HCT116 (cell line): Measurements from ENCODE around the gene PDHB. TPM values are rescaled to one million over a fixed set of nuclear protein-coding genes. Genes with fewer than 3 reads are reported as not detected.

Experiments used
- ATAC-seq: fragments of 200-7000 bp; cut with Tn5 transposase; 2 replicates; pipeline ENCODE4 v1.9.1; 2020; ENCODE audit warnings: mild to moderate bottlenecking, moderate library complexity
- BruUV-seq: library from RNA; stranded (reverse); fragments of 400-500 nt; replicated peaks from 2 replicates; lab custom pipeline; 2021; lab: Mats Ljungman, UMichigan
- CTCF ChIA-PET: fragments of 300-600 bp; sonication (Branson Sonifier 250); formaldehyde crosslinking; loops from one replicate; lab custom pipeline; 2021; ENCODE audit warnings: antibody characterized with exemption; lab: Charles Lee
- POLR2A ChIA-PET: fragments of 300-600, 350-600 bp; sonication (Branson Sonifier 250); formaldehyde crosslinking; loops from one replicate; lab custom pipeline; 2021; ENCODE audit warnings: antibody characterized with exemption; lab: Charles Lee
- RAD21 ChIA-PET, 2 experiments: fragments of 300-600 bp; sonication (Branson Sonifier 250); formaldehyde crosslinking; loops; one replicate each; lab custom pipeline; 2023; ENCODE audit warnings: low total read pairs in 2 of 2; ENCODE audit not compliant: uncharacterized antibody in 2 of 2, unreplicated experiment in 2 of 2, low non-redundant PET in 1 of 2; lab: Charles Lee
- DNase-seq: peaks from one replicate; pipeline ENCODE4 v3.0.0-alpha.2; 2010; ENCODE audit warnings: low read depth, low spot score
- H2AFZ ChIP-seq: fragments of 200-600 bp; shearing (Covaris generic), sonication (generic); 2 replicates; pipeline ENCODE4 v1.6.1; 2017; ENCODE audit warnings: low read depth, mixed run types, mixed read lengths, antibody characterized with exemption, low read length; ENCODE audit not compliant: poor library complexity, severe bottlenecking
- H3K27ac ChIP-seq: 2 replicates; pipeline ENCODE4 v1.5.1; 2012; ENCODE audit warnings: low read depth, low read length
- H3K27me3 ChIP-seq: fragments of 200-600 bp; sonication (generic); 2 replicates; pipeline ENCODE4 v1.6.1; 2016; ENCODE audit warnings: mixed run types, low read length, mixed read lengths; ENCODE audit not compliant: insufficient read depth
- H3K36me3 ChIP-seq, 2 experiments: fragments of 200-500 bp in 1 of 2; fragments of 200-600 bp in 1 of 2; sonication (Bioruptor generic) in 1 of 2; sonication (generic) in 1 of 2; 2 replicates each; pipeline versions ENCODE4 v1.5.1 to v1.6.1; 2014 to 2016; ENCODE audit warnings: low read length in 2 of 2, inconsistent platforms in 1 of 2, mixed read lengths in 1 of 2, mixed run types in 1 of 2; ENCODE audit not compliant: insufficient read depth in 2 of 2, control insufficient read depth in 1 of 2
- H3K4me1 ChIP-seq, 2 experiments: fragments of 200-600 bp in 1 of 2; sonication (generic) in 1 of 2; 2 replicates each; pipeline versions ENCODE4 v1.5.1 to v1.6.1; 2012 to 2017; ENCODE audit warnings: low read length in 2 of 2, inconsistent platforms in 1 of 2, mild to moderate bottlenecking in 1 of 2, mixed read lengths in 1 of 2, mixed run types in 1 of 2, moderate library complexity in 1 of 2; ENCODE audit not compliant: insufficient read depth in 2 of 2, control insufficient read depth in 1 of 2
- H3K4me2 ChIP-seq: fragments of 200-600 bp; sonication (generic); 2 replicates; pipeline ENCODE4 v1.6.1; 2017; ENCODE audit warnings: mixed run types, low read length, mixed read lengths
- H3K4me3 ChIP-seq, 2 experiments: fragments of 200-600 bp in 1 of 2; sonication (generic) in 1 of 2; replicated peaks in 1 of 2; 2 replicates each; pipeline ENCODE4 v1.5.1; 2011 to 2016; ENCODE audit warnings: low read length in 2 of 2, control low read depth in 1 of 2, low read depth in 1 of 2, mild to moderate bottlenecking in 1 of 2, mixed read lengths in 1 of 2, mixed run types in 1 of 2
- H3K79me2 ChIP-seq: fragments of 200-600 bp; sonication (generic); 2 replicates; pipeline ENCODE4 v1.6.1; 2017; ENCODE audit warnings: mild to moderate bottlenecking, mixed run types, low read length, moderate library complexity, mixed read lengths; ENCODE audit not compliant: insufficient read depth
- H3K9ac ChIP-seq: fragments of 200-600 bp; sonication (generic); 2 replicates; pipeline ENCODE4 v1.6.1; 2016; ENCODE audit warnings: low read length, mixed read lengths
- H3K9me2 ChIP-seq: fragments of 200-600 bp; sonication (generic), shearing (Covaris generic); 2 replicates; pipeline ENCODE4 v1.6.1; 2017; ENCODE audit warnings: mixed run types, mild to moderate bottlenecking, moderate library complexity; ENCODE audit not compliant: insufficient read depth
- H3K9me3 ChIP-seq, 2 experiments: fragments of 200-500 bp in 1 of 2; fragments of 200-600 bp in 1 of 2; sonication (Bioruptor generic) in 1 of 2; sonication (generic) in 1 of 2; 2 replicates each; pipeline ENCODE4 v1.6.1; 2014 to 2017; ENCODE audit warnings: low read length in 2 of 2, mixed read lengths in 2 of 2, inconsistent platforms in 1 of 2, low read depth in 1 of 2, mild to moderate bottlenecking in 1 of 2, mixed run types in 1 of 2, moderate library complexity in 1 of 2; ENCODE audit not compliant: control insufficient read depth in 1 of 2, insufficient read depth in 1 of 2
- H4K20me1 ChIP-seq: fragments of 200-600 bp; sonication (generic), shearing (Covaris generic); 2 replicates; pipeline ENCODE4 v1.6.1; 2017; ENCODE audit warnings: mixed run types, mild to moderate bottlenecking, moderate library complexity; ENCODE audit not compliant: insufficient read depth
- CBX3 ChIP-seq: IDR thresholded peaks from 2 replicates; pipeline ENCODE4 v1.6.1; 2012; ENCODE audit warnings: low read depth
- CEBPB ChIP-seq: IDR thresholded peaks from 2 replicates; pipeline ENCODE4 v1.6.1; 2012; ENCODE audit warnings: low read depth
- EGR1 ChIP-seq: IDR thresholded peaks from 2 replicates; pipeline ENCODE4 v1.6.1; 2012; ENCODE audit warnings: low read depth
- ELF1 ChIP-seq: IDR thresholded peaks from 2 replicates; pipeline ENCODE4 v1.6.1; 2012; ENCODE audit warnings: low read depth, borderline replicate concordance
- EZH2phosphoT487 ChIP-seq: fragments of 200-600 bp; IDR thresholded peaks from 2 replicates; pipeline ENCODE4 v1.6.1; 2018; ENCODE audit warnings: antibody characterized with exemption, borderline replicate concordance
- JUND ChIP-seq: IDR thresholded peaks from 2 replicates; pipeline ENCODE4 v1.6.1; 2012
- POLR2A ChIP-seq: IDR thresholded peaks from 2 replicates; pipeline ENCODE4 v1.7.0; 2011; ENCODE audit warnings: borderline replicate concordance; ENCODE audit not compliant: insufficient read depth, insufficient read length; ENCODE audit errors: extremely low read depth
- POLR2AphosphoS5 ChIP-seq: IDR thresholded peaks from 2 replicates; pipeline ENCODE4 v1.6.1; 2011; ENCODE audit warnings: mild to moderate bottlenecking, low read depth, low read length, moderate library complexity
- SIN3A ChIP-seq: IDR thresholded peaks from 2 replicates; pipeline ENCODE4 v1.6.1; 2012; ENCODE audit warnings: low read depth
- SP1 ChIP-seq: IDR thresholded peaks from 2 replicates; pipeline ENCODE4 v1.6.1; 2012; ENCODE audit warnings: low read depth
- YY1 ChIP-seq: IDR thresholded peaks from 2 replicates; pipeline ENCODE4 v1.6.1; 2011; ENCODE audit warnings: low read length, low read depth, moderate library complexity, mild to moderate bottlenecking; ENCODE audit not compliant: insufficient replicate concordance; ENCODE audit errors: extremely low read depth
- ZBTB33 ChIP-seq: IDR thresholded peaks from 2 replicates; pipeline ENCODE4 v1.6.1; 2011; ENCODE audit warnings: mild to moderate bottlenecking, low read length, moderate library complexity; ENCODE audit not compliant: insufficient replicate concordance; ENCODE audit errors: extremely low read depth
- ZFX ChIP-seq: fragments of 450-650 bp; IDR thresholded peaks from 2 replicates; pipeline ENCODE4 v1.6.1; 2017
- ZNF274 ChIP-seq: fragments of 200-500 bp; sonication (Bioruptor generic); IDR thresholded peaks from 2 replicates; pipeline ENCODE4 v1.6.1; 2014; ENCODE audit warnings: mild to moderate bottlenecking, low read depth, low read length, inconsistent platforms
- intact Hi-C: fragments of 100-400 bp; cut with micrococcal nuclease; formaldehyde crosslinking; loops from 2 replicates; pipeline ENCODE4 v1.10.0; 2022
- total RNA-seq: library from RNA; stranded (reverse); gene quantifications from one replicate; pipeline ENCODE4 v1.2.1, GENCODE V29; 2021; ENCODE audit not compliant: unreplicated experiment

PDHB gene
- total RNA-seq, 1 experiment from 2014 or later, result 60.2 TPM

DNA sequence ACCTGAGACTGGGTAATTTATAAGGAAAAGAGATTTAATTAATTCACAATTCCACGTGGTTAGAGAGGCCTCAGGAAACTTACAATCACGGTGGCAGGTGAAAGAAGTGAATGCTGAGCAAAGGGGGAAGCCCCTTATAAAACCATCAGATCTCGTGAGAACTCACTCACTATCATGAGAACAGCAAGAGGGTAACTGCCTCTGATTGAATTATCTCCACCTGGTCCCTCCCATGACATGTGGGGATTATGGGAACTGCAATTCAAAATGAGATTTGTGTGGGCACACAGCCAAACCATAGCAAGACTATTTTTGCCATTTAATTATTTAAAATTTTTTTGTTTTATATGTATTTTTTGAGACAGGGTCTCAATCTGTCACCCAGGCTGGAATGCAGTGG is 31.2 kb upstream of the PDHB start (continued):
- no peak for TF ChIP-seq POLR2AphosphoS5
- no peak for TF ChIP-seq YY1
- no peak for TF ChIP-seq CEBPB

DNA sequence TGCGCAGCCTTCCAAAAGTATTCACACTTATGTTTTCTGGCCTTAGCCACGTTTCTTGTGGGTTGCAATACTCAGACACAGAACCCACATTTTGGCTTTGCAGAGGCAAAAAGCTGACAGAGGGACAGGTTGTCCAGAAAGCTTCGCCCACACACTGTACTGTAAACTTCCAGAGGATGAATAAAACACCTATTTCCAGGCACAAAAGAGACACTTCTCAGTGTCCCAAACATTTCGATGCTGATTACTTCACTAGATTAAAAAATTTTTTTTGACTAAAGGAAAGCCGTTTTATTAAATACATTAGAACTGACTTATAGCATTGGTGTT is 30.3 kb upstream of the PDHB start:
- Histone ChIP-seq H3K4me1 (peaks cover 0 to 12% of the 10 kb centered on the region in 2 experiments; a peak in 3 of 4 replicates), H3K9me3 (no peaks in the 10 kb centered on the region), H3K79me2 (no peaks in the 10 kb centered on the region), H3K4me2 (peak overlapping the region; percentile 59), H4K20me1 (no peaks in the 10 kb centered on the region), H3K9me2 (no peaks in the 10 kb centered on the region), H3K27me3 (no peaks in the 10 kb centered on the region), H3K27ac (no peak overlapping the region), H3K9ac (no peak overlapping the region), H3K36me3 (no peaks in the 10 kb centered on the region), H3K4me3 (no peak overlapping the region), H2AFZ (peak overlapping the region; percentile 100)
- ChIA-PET CTCF (interaction anchor here (1.0 to 1.3 kb wide), 8 partner anchors 8 to 105 kb away, joined by 3 to 6 read pairs (median 4); no protein-coding TSS in a partner anchor), POLR2A (no interaction called here), RAD21 (no interaction called here)
- BruUV-seq, result no TSS peak
- ATAC-seq, result no peak
- intact Hi-C loops, result loop anchor here (1.0 kb wide), 1 partner anchor 68 kb away; no protein-coding TSS in a partner anchor
- TF ChIP-seq SP1 (0 out of 2 replicates have a peak, but pooled peaks have one; percentile 5), SIN3A (no peak), ZBTB33 (no peak), ELF1 (no peak), CBX3 (no peak), JUND (no peak), CEBPB (no peak), EZH2phosphoT487 (no peak), POLR2A (peak; percentile 17), ZFX (no peak), EGR1 (no peak), ZNF274 (no peak)
- DNase-seq, result no peak
